ENCODE data around the gene TMEM31. TPM values are rescaled to one million over a fixed set of nuclear protein-coding genes. Genes with fewer than 3 reads are reported as not detected.

Gene TMEM31
- polyA plus RNA-seq, 3 donors = not detected

- H3K4me3 Mint-ChIP-seq = no peak overlapping the region
- intact Hi-C loops (cut with micrococcal nuclease) = no loop called here
- no peak for DNase-seq
- no peaks in the 10 kb centered on the region for H3K36me3 Mint-ChIP-seq
- H3K9me3 Mint-ChIP-seq = peaks cover 0 to 3% (median 0%) of the 10 kb centered on the region in 7 donors
- H3K36me3 ChIP-seq (replicated peaks in 1 of 2; ENCODE audit: control insufficient read depth in 1 of 2, insufficient read depth in 2 of 2, low read length in 2 of 2) = no peaks in the 10 kb centered on the region
- WGBS (ENCODE audit: insufficient coverage) = 77% methylated on average over 3 of the region's 5 CpGs
- no peak overlapping the region for H3K4me3 ChIP-seq (replicated peaks in 1 of 3; ENCODE audit: low read depth in 2 of 3, low read length in 3 of 3)
- no peaks in the 10 kb centered on the region for H4K20me1 ChIP-seq (ENCODE audit: insufficient read depth, low read length)
- no peaks in the 10 kb centered on the region for H3K4me1 ChIP-seq (ENCODE audit: control insufficient read depth in 1 of 2, insufficient read depth in 2 of 2, low read length in 2 of 2)
- TF ChIP-seq, protein P1, sequence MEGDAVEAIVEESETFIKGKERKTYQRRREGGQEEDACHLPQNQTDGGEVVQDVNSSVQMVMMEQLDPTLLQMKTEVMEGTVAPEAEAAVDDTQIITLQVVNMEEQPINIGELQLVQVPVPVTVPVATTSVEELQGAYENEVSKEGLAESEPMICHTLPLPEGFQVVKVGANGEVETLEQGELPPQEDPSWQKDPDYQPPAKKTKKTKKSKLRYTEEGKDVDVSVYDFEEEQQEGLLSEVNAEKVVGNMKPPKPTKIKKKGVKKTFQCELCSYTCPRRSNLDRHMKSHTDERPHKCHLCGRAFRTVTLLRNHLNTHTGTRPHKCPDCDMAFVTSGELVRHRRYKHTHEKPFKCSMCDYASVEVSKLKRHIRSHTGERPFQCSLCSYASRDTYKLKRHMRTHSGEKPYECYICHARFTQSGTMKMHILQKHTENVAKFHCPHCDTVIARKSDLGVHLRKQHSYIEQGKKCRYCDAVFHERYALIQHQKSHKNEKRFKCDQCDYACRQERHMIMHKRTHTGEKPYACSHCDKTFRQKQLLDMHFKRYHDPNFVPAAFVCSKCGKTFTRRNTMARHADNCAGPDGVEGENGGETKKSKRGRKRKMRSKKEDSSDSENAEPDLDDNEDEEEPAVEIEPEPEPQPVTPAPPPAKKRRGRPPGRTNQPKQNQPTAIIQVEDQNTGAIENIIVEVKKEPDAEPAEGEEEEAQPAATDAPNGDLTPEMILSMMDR (IDR thresholded peaks at IDR 0.05) = no peak
- peaks cover 2% of the 10 kb centered on the region for H3K4me1 Mint-ChIP-seq
- H3K79me2 ChIP-seq (ENCODE audit: insufficient read depth, low read length) = no peaks in the 10 kb centered on the region
- H3K9me3 ChIP-seq (replicated peaks in 1 of 2; ENCODE audit: control insufficient read depth in 1 of 2, insufficient read depth in 1 of 2, low read length in 2 of 2) = no peaks in the 10 kb centered on the region
- H3K27ac Mint-ChIP-seq = no peak overlapping the region
- H3K27me3 Mint-ChIP-seq (ENCODE audit: low read depth in 3 of 3) = peaks cover 0 to 8% (median 2%) of the 10 kb centered on the region in 3 donors
- no peak overlapping the region for H3K4me2 ChIP-seq (replicated peaks; ENCODE audit: extremely low read depth, low read length, poor library complexity, severe bottlenecking)
- H3K27ac ChIP-seq (ENCODE audit: low read depth in 1 of 2, low read length in 2 of 2) = no peak overlapping the region
- no peak overlapping the region for H3K9ac ChIP-seq (ENCODE audit: insufficient read depth, low read length, poor library complexity, severe bottlenecking)
- no peaks in the 10 kb centered on the region for H3K27me3 ChIP-seq (ENCODE audit: control insufficient read depth in 2 of 2, insufficient read depth in 2 of 2, low read length in 2 of 2)
- no peak overlapping the region for H2AFZ ChIP-seq (ENCODE audit: insufficient read depth, low read depth, low read length, poor library complexity, severe bottlenecking)
Measured at GRCh38 chrX:103699243-103699642, 11.5 kb upstream of the TMEM31 start.

GRCh38 chrX:103704863-103705262 is 5.8 kb upstream of the TMEM31 start:
- no peaks in the 10 kb centered on the region for H3K4me1 Mint-ChIP-seq
- H4K20me1 ChIP-seq (ENCODE audit: insufficient read depth, low read length) = no peaks in the 10 kb centered on the region
- H3K36me3 ChIP-seq (replicated peaks in 1 of 2; ENCODE audit: control insufficient read depth in 1 of 2, insufficient read depth in 2 of 2, low read length in 2 of 2) = no peaks in the 10 kb centered on the region
- intact Hi-C loops (cut with micrococcal nuclease) = no loop called here
- no peak for DNase-seq
- H3K79me2 ChIP-seq (ENCODE audit: insufficient read depth, low read length) = no peaks in the 10 kb centered on the region
- H3K4me3 ChIP-seq (replicated peaks in 1 of 3; ENCODE audit: low read depth in 2 of 3, low read length in 3 of 3) = no peak overlapping the region
- H3K4me3 Mint-ChIP-seq = no peak overlapping the region
- no CpG with 5 or more reads among the region's 3 CpGs for WGBS (ENCODE audit: insufficient coverage)
- no peak overlapping the region for H3K9ac ChIP-seq (ENCODE audit: insufficient read depth, low read length, poor library complexity, severe bottlenecking)
- H3K27ac ChIP-seq (ENCODE audit: low read depth in 1 of 2, low read length in 2 of 2) = no peak overlapping the region
- no peak overlapping the region for H3K27ac Mint-ChIP-seq
- H3K27me3 ChIP-seq (ENCODE audit: control insufficient read depth in 2 of 2, insufficient read depth in 2 of 2, low read length in 2 of 2) = no peaks in the 10 kb centered on the region
- peaks cover 0 to 2% (median 0%) of the 10 kb centered on the region in 7 donors for H3K9me3 Mint-ChIP-seq
- H3K4me2 ChIP-seq (replicated peaks; ENCODE audit: extremely low read depth, low read length, poor library complexity, severe bottlenecking) = no peak overlapping the region
- H3K36me3 Mint-ChIP-seq = no peaks in the 10 kb centered on the region
- peaks cover 0 to 10% (median 1%) of the 10 kb centered on the region in 3 donors for H3K27me3 Mint-ChIP-seq (ENCODE audit: low read depth in 3 of 3)
- no peaks in the 10 kb centered on the region for H3K4me1 ChIP-seq (ENCODE audit: control insufficient read depth in 1 of 2, insufficient read depth in 2 of 2, low read length in 2 of 2)
- H3K9me3 ChIP-seq (replicated peaks in 1 of 2; ENCODE audit: control insufficient read depth in 1 of 2, insufficient read depth in 1 of 2, low read length in 2 of 2) = no peaks in the 10 kb centered on the region
- TF ChIP-seq, protein P1 (IDR thresholded peaks at IDR 0.05) = no peak
- no peak overlapping the region for H2AFZ ChIP-seq (ENCODE audit: insufficient read depth, low read depth, low read length, poor library complexity, severe bottlenecking)

Measured in CD14-positive monocyte (primary cell).